HG03095 (cell line): ENCODE data around the gene CTDP1.

Experiments
- ATAC-seq: cut with Tn5 transposase; IDR thresholded peaks from one replicate; pipeline ENCODE4 v1.9.1; 2021; ENCODE audit warnings: moderate library complexity; ENCODE audit not compliant: unreplicated experiment

The CTDP1 gene

DNA sequence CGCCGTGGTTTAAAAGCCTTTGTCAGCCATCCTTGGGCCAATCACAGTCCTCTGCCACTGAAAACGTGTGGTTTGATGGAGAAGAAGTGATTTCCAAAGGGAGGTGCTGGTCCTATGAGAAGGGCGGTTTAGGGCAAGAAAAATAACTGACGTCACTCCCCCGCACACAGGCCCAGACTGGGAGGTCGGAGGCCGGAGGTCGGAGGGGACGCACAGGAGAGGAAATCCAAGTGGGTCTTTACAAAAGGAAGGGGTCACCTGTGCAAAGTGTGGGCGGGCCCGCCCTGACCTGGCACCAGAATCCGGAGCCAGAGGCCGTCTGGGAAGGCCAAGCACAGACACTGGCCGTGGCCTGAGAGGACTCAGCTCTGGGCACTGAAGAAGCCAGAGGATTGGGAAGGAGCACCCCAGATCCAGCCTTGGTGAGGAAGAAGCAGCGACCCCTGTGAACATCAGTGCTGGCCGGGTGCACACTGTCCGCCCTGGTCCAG lies 100.1 kb downstream of the CTDP1 start:
- no peak for ATAC-seq

DNA sequence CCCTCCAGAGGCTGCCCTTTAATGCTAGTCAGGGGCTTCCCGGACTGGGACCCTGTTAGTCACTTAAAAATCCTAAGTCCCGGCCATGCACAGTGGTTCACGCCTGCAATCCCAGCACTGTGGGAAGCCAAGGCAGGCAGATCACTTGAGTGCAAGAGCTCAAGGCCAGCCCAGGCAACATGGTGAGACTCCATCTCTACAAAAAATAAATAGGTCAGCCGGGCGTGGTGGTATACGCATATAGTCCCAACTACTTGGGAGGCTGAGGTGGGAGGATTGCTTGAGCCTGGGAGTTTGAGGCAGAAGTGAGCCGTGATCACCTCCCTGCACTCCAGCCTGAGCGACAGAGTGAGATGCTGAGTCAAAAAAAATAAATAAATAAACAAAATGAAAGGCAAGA lies 100.9 kb downstream of the CTDP1 start:
- no peak for ATAC-seq

DNA sequence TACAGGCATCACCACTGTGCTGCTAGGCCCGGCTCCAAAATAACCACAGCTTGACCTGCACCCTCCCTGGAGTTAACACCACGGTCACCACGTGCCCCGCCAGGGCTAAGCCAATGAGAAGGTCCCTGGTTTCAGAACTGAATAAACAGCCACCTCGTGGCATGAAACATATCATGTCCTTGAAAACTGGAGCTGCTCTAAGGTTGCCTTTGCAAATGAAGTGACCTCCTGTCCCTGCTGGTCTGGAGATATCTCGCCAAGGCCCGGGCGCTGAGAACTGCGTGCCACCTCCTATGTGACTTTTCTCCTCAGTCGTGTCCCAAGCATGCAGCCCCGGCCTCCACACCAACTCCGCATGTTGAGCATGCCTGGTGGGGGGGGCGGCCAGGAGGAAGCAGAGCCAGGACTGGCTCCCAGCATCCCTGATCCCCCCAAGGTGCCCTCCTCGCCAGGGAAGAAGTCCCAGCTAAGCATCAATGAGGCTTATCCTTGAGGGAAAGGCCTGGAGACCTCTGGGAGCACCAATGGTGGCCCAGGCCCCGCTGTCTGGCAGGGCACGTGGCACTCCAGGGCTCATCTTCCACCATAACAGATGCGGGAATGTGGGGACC lies 101.8 kb downstream of the CTDP1 start:
- ATAC-seq = no peak

DNA sequence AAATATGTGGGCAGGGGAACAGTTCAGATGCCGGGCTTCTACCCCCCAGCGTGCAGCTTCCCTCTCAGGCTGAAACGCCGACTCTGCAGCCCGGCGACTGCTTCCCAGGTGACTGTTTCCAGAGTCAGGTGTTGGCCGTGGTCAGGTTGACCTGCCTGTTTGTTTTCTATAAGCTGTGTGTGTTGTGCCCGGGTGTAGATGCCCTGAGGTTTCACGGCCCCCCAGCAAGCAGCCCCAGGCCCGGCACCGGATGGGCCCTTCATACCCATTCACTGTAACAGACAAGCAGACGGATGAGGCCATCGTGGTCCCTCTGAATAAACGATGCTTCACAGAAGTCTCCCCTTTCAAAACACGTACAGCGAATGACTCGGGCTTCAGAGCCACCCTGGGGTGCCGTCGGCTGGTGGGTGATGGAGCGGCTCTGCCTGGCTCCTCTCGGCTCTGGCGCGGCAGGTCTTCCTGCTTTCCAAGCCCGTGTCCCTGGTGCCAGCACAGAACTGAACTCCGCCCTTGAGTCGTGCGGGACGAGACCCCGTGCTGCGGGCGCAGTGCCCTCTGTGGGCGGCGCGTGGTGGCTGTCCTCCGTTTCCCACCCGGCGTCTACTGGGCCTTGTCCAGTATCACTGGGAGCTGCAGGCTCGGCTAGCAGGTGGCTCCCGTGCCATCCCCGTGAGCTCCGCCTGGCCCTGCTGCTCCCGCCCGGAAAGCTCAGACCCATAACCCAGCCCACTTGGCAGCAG lies 103.1 kb downstream of the CTDP1 start:
- ATAC-seq = no peak

DNA sequence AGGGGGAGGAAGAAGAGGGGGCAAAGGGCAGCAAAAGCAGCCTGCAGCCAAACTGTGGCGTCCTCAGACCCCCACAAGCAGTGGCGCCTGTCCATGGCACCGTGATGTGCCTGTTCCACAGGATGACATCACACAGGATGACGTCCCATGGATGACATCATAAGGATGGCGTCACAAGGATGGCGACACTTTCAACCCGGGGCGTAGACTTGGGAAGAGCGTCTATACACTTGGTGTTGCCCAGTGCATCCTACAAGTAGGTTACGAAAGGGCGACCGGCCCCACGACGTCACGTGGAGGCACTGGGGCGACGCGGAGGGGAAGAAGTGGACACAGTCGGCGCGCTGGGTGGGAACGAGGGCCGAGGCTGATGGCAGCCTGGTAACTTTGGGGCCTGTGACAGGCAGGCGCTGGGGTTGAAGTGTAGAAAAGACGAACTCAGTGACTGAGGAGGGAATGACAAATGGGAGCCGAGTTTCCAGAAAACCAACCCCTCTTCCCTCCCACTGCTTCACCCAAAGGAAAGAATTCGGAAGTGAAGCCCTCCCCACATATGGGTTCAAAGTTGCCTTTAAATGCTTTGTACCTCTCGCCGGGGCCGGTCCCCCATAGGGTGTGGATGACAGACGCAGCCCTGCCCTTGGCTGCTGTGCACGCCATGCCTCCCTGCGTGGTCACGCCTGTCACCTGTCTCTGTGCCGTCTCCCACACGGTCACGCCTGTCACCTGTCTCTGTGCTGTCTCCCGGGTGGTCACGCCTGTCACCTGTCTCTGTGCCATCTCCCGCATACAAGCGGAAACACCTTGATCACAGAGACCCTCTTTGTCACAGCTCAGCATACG lies 104.7 kb downstream of the CTDP1 start:
- no peak for ATAC-seq

DNA sequence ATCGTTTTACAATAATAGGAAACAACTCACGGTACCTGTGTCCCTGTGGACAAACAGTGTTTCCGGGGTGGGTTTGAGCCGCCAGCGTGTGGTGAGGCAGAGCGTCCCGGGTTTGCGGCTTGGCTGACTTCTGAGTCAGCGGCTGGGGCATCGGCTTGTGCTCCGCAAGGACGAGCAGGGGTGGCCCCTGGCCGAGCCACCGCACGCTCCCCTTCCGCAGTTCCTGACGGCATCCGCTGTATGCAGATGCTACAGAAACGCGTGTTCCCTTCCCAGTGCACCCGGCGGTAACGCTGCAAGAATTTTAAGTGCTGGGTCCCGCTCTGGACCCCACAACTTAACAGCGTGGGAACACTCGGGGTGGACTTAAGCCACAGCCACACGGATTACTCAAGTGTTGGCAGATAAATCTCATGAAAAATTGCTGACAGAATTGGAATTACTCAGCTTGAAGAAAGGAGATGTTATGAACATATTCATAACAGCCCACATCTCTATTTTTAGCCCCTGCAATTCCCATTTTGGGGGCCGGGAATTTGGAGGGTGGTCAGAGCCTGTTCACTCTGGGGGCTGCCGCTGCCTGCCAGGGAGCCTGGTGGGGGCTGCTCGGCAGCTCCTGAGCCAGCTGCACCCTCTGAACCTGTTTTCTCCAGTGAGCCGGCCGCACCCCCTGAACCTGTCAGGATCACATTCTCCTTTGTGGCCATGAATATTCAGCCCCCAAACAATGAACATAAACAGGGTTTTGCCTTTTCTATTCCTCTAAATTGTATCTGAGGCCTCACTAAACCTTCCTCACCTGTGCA lies 105.6 kb downstream of the CTDP1 start:
- ATAC-seq = no peak

DNA sequence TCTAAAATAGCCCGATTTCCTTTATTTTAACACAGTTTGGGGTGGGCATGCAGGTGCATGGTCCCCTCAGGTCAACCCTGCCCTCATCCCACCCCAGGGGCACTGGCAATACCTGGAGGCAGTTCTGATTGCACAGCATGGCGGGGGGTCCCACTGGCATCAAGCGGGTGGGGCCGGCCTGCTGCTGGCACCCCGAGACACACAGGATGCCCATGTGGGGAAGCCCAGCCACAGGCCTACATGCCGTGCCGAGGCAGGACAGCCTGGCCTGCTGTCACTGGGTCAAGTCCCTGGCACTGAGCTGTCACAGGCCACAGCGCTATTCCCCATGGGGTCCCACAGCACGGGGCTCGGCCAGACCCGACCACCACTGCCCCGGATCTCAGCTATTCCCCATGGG lies 106.2 kb downstream of the CTDP1 start:
- ATAC-seq = no peak

DNA sequence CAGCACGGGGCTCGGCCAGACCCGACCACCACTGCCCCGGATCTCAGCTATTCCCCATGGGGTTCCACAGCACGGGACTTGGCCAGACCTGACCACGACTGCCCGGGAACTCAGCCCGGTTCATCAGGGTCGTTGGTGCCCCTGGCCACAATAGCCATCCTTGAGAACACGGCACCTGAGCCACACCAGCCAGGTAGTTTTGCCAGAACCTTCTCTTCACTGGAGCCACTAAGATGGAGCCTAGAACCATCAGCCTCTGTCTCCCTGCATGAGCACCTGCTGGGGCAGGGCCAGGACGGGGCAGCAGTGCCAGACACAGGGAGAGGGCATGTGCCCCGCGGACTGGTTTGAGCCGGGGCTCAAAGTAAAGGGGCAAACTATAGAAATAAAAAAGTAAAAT lies 106.7 kb downstream of the CTDP1 start:
- ATAC-seq = no peak

DNA sequence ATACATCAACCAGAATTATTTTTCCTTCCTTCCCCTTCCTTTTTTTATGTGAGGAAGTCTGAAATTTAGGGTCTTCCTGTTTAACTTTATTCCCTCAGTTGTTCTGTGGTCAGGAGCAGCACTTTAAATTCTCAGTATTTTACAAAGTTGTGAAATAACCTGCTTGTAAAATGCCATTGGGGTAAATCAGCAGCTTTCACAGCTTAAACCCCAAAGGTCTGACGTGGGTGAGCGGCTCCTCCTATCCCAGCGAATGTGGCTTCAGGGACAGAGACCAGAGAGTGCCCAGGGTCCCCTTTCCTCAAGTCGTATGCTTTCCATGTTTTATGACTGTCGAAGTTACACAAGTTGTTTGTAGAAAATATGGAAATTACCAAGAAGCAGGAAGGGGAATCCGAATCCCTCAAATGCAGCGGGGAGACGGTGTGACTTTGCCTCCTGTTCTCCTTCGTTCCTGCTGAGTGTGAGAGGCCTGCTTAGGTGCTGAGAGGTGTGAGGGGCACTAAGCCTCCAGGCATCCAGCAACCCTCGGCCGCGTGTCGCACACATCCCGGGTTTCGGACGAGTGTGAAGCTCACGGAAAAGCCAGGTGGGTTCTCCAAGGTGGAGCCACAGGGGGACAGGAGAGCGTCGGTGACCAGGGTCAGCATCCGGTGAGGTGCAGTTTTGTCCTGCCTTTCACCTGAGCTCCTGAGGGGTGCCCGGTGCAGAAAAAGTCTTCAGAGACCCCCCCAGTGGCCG lies 107.4 kb downstream of the CTDP1 start:
- no peak for ATAC-seq

DNA sequence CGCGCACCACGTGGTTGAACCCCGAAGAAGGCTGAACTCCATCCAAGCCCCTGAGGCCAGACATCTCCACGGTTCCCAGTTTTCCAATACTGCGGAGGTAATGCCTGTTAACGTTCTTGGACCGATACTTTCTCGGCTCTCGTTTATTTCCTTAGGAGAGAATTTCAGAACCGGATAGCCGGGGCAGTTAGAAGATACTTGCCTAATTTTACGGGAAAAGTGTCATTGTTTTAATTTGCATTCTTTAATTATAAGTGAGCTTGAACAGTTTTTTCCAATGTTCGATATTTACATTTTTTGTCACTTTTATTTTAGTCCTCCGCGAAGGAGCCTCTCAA lies 107.9 kb downstream of the CTDP1 start:
- ATAC-seq = no peak

DNA sequence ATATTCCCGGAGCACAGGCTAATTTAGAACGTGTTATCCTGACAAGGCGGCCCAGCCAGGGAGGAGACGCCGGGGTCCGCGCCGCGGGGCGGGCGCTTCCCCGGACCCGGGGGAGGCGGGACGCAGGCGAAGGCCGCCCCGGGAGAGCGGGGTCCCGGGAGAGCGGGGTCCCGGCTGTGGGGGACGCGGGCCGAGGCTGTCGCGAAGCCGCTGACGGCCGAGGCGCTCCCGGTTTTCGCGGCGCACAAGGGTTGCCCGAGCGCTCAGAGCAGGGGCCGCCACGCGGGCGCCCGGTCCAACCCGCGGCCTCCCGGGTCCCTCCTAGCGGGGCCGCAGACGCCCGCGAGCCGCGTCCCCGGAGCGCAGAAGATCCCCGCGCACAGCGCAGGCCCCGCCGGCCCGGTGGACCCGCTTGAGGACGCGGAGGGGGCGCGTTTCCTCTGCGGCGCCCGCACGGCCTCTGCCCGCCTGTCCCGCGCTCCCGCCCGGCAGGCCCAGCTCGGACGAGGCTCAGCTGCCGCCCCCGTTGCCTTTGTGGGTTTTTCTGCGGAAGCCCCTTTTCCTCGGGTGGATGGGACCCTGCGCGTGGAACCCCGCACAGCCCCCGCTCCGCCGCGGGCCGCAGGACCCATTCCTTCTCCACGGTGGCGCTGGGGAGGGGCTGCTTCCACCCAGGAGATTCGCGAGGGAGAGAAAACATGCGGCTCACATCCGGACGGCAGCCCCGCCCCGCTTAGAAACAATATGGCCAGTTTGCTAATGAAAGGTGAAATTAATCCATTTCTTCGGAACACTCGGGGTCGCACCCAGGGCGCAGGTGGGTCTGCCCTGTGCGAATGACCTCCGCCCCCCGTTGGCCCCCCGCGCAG lies 108.5 kb downstream of the CTDP1 start:
- ATAC-seq = no peak

DNA sequence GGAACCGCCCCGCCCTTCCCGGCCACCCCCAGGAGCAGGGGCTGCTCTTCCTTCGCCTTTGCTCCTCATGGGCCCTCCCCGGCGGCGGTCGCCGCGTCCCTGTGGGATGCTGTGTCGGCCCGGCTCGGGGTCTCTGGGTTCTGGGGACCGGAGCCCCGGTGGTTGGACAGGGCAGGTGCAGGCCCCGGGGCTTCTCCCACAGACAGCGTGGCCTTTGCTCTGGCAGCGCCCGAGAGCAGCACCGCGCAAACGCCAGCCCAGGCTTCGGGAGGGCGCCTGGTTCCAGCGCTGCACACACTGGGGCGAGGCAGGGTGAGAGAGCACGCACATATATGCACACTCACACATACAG lies 109.1 kb downstream of the CTDP1 start:
- no peak for ATAC-seq

DNA sequence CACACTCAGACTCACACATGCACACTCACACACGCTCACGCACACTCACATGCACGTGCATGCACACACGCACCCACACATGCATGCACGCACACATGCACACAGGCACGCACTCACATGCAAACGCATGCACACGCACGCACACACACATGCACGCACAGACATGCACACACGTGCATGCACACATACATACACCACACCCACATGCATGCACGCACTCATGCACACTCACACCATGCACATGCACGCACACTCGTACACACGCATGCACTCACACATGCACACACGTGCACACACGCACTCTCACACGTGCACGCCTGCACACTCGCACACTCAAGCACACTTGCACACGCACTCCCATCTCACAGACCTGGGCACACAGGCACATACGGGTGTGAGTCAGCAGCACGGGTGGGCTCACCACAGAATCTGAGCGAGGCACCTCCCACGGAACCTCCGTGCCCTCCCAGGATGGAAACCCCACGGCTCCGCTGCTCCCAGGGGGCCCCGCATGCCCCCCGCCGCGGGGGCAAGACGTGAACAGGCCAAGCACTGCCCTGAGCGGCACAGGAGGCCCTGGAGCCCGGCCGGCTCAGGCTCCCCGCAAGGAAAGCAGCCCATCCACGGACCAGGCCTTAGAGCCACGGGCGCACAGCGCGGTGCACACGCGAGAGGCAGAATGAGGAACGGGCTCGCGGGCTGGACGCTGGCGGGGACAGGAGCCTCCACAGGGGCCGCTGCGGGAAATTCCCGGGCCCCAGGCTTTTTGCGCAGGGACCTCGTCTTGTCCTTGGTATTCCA lies 109.7 kb downstream of the CTDP1 start:
- ATAC-seq = no peak

DNA sequence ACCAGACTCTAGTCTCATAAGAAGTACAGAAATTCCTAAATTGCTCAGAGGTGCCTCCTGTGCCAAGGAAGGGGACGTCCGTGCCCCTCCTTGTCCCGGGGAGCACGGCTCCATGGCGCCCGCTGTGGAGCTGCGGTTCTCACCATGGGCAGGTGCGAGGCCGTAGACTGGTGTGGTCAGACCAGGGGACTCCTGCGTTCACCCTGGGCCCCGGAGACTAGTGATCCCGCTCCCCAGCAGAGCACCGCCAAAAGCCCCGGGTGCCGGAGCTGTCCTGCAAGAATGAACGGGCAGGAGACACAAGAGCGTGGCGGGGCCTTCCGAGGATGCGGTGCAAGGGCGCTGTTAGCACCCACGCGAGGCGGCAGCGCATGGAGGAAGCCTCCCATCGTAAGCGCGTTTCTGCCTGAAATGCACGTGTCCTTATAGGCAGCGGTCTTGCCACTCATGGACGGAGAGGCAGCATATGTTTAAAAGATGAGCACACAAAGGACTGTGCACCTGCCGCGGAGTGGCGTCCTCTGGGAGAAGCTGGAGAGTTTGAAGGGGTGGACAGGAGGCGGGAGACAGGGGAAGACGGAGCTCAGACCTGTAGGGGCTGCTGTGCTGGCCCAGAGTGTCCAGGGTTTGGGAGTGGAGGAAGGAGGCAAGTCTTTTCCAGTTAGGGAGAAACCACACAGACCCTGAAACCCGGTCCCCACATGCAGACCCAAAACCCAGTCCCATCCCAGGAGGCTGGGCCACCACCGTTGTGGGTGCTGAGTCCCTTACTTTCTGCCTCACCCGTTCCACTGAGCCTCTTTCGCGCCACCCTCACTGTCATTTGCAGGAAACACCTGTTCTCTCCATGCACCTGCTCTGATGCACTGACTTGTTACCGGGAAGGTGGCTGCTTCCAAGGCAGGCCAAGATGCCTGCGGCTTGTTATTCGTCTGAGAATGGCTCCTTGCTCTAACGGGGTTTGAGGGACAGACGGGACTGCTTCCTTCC lies 110.6 kb downstream of the CTDP1 start:
- ATAC-seq = no peak

DNA sequence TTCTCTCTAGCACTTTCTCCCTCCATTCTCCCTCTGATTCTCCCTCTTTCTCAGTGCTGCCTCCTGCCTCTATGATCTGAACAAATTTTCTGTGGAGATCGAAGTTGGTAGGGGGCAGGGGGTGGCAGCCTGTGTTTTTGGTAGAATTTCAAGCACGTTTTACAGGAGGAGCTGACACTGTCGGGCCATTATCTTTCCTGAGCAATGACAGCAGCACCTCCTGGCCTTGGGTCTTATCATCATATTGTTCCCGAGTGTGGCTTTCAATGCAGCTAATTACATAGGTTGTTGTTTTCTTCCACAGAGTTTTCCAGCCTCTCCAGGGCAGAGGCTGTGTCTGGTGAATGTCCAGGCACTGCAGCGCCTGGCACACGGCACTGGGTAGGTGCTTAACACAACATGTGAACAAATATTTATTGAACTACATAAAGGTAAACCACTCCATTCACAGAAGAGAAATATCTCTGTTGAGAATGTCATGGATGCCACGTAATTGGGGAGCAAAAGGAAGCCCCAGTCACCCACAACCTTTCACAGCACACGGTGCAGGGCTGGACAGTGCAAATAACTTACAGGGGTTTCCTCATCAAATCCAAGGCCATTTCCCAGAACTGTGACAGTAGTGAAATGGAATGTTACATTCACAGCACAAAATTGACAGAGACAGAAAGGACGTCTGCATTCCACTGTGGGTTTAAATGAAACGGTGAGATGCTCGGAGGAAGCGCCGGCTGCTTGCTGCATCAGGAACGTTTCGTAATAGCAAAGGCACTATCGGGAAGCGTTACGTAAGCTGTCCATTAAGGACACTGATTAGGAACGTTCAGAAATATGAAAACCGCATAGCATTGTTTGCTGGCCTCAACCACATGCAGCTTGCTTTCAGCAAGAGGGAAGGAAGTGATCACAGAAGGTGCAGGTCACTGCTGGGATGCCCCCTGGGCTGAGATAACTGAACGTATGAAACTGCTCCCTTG lies 111.7 kb downstream of the CTDP1 start:
- ATAC-seq = no peak
